HL-60 (cell line): ENCODE measurements around the gene RAF1.

ENCODE experiments used
- DNase-seq, 2 experiments: peaks; one replicate each; pipeline ENCODE4 v3.0.0-alpha.2; 2010 to 2020; ENCODE audit warnings: low read depth in 1 of 2, low spot score in 1 of 2
- H3K27ac ChIP-seq: fragments of 250-450 bp; sonication (Bioruptor Pico); replicated peaks from 2 replicates; pipeline ENCODE4 v1.5.1; 2020; ENCODE audit warnings: mild to moderate bottlenecking, moderate library complexity
- H3K27me3 ChIP-seq: fragments of 250-450 bp; sonication (Bioruptor Pico); 2 replicates; pipeline ENCODE4 v1.5.1; 2021; ENCODE audit warnings: mild to moderate bottlenecking, moderate library complexity; ENCODE audit not compliant: insufficient read depth, poor library complexity, severe bottlenecking
- H3K4me3 ChIP-seq: replicated peaks from 2 replicates; pipeline ENCODE4 v1.5.1; 2011; ENCODE audit warnings: mild to moderate bottlenecking, control low read depth, low read length; ENCODE audit not compliant: insufficient read depth
- CTCF ChIP-seq: IDR thresholded peaks from one replicate; pipeline ENCODE4 v1.5.1; 2011; ENCODE audit warnings: low read length, control low read depth, inconsistent platforms; ENCODE audit not compliant: insufficient read depth
- GABPA ChIP-seq: IDR thresholded peaks from 2 replicates; pipeline ENCODE4 v1.6.1; 2012; ENCODE audit warnings: low read depth
- POLR2AphosphoS5 ChIP-seq: IDR thresholded peaks from 2 replicates; pipeline ENCODE4 v1.6.1; 2012; ENCODE audit warnings: low read depth
- REST ChIP-seq: IDR thresholded peaks from 2 replicates; pipeline ENCODE4 v1.6.1; 2012; ENCODE audit warnings: low read depth; ENCODE audit not compliant: insufficient replicate concordance
- SPI1 ChIP-seq: IDR thresholded peaks from 2 replicates; pipeline ENCODE4 v1.6.1; 2012; ENCODE audit warnings: low read depth, mild to moderate bottlenecking, borderline replicate concordance

The RAF1 gene

DNA sequence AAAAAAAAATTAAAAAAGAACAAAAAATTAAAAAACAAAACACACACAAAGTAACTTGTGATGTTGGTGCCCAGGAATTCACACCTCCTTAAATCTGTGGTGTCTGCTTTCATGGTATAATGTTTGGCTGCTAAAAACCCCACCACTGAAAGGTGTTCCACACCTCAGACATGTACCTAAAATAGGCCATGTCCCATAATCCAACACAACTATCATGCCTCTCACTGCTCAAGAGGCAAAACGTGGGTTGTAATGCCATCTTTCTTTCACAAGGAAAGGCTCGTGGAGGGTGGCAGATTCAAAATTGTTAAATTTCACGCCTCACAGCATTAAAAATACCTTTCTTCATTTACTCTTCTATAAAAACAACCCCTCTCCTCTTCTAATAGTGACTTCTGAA lies 77.5 kb downstream of the RAF1 start:
- DNase-seq, result no peak
- H3K27ac ChIP-seq, result no peak overlapping the region
- H3K27me3 ChIP-seq, result no peaks in the 10 kb centered on the region
- no peak overlapping the region for H3K4me3 ChIP-seq
- TF ChIP-seq SPI1 (no peak), CTCF (no peak), REST (no peak), GABPA (no peak), POLR2AphosphoS5 (no peak)

GRCh38 chr3:12585970-12586369 lies 77.9 kb downstream of the RAF1 start:
- Histone ChIP-seq H3K4me3 (no peak overlapping the region), H3K27ac (no peak overlapping the region), H3K27me3 (no peaks in the 10 kb centered on the region)
- DNase-seq, result no peak
- TF ChIP-seq CTCF (no peak), REST (no peak), GABPA (no peak), POLR2AphosphoS5 (no peak), SPI1 (no peak)

- Histone ChIP-seq H3K27ac (no peak overlapping the region), H3K4me3 (no peak overlapping the region), H3K27me3 (no peaks in the 10 kb centered on the region)
- TF ChIP-seq GABPA (no peak), REST (no peak), POLR2AphosphoS5 (no peak), SPI1 (no peak), CTCF (no peak)
- DNase-seq, result no peak
These were observed 78.7 kb downstream of the RAF1 start for GRCh38 chr3:12585181-12585580.
